ENCODE results near the gene CTDSP2. TPM values are rescaled to one million over a fixed set of nuclear protein-coding genes. Genes with fewer than 3 reads are reported as not detected.

The CTDSP2 gene
- total and polyA plus RNA-seq, 2 donors (not counting 3 experiments of a cell fraction or from before 2014, with no cell fraction given) = 142 to 146 TPM

DNA sequence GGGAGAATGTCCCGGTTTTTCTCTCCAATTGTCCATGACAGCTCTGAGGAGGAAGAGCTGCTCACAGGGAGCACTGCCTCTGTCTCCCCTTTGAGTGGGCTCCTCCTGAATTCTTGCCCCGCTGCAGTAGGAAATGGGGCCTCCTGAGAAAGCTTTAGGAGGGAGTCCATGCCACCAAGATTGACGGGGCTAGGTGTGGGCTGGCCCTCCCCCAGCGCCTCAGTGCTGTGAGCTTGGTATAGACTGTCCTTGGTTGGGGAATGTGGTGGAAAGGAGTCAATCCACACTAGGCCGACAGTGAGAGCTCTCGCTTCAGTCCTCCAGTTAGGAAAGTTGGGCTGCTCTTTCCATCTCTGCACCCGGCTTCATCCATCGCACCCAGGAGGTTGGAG is 23.4 kb upstream of the CTDSP2 start:
- TF ChIP-seq EZH2 (IDR thresholded peaks at IDR 0.05; ENCODE audit: borderline replicate concordance, low read depth, low read length, severe bottlenecking) (no peak), POLR2AphosphoS5 (IDR thresholded peaks at IDR 0.05; ENCODE audit: insufficient read depth, low read depth, low read length) (no peak), JUN (IDR thresholded peaks at IDR 0.05; ENCODE audit: borderline replicate concordance, insufficient read depth, insufficient read length, low read depth) (no peak), MYC (IDR thresholded peaks at IDR 0.05; ENCODE audit: low read depth, low read length) (no peak), POLR2A (IDR thresholded peaks at IDR 0.05; ENCODE audit: low read depth, low read length) (no peak), GATA2 (IDR thresholded peaks at IDR 0.05; ENCODE audit: insufficient read depth, insufficient read length, low read depth, low read length) (no peak)
- TF ChIP-seq, protein P1, sequence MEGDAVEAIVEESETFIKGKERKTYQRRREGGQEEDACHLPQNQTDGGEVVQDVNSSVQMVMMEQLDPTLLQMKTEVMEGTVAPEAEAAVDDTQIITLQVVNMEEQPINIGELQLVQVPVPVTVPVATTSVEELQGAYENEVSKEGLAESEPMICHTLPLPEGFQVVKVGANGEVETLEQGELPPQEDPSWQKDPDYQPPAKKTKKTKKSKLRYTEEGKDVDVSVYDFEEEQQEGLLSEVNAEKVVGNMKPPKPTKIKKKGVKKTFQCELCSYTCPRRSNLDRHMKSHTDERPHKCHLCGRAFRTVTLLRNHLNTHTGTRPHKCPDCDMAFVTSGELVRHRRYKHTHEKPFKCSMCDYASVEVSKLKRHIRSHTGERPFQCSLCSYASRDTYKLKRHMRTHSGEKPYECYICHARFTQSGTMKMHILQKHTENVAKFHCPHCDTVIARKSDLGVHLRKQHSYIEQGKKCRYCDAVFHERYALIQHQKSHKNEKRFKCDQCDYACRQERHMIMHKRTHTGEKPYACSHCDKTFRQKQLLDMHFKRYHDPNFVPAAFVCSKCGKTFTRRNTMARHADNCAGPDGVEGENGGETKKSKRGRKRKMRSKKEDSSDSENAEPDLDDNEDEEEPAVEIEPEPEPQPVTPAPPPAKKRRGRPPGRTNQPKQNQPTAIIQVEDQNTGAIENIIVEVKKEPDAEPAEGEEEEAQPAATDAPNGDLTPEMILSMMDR (IDR thresholded peaks at IDR 0.05; ENCODE audit: extremely low read depth in 1 of 2, insufficient read depth in 1 of 2, low read depth in 1 of 2, low read length in 2 of 2) = no peak
- TF ChIP-seq, protein P2, sequence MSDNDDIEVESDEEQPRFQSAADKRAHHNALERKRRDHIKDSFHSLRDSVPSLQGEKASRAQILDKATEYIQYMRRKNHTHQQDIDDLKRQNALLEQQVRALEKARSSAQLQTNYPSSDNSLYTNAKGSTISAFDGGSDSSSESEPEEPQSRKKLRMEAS (IDR thresholded peaks at IDR 0.05; ENCODE audit: insufficient read depth, insufficient read length) = no peak
- H3K9me3 ChIP-seq (replicated peaks; ENCODE audit: control insufficient read depth, insufficient read depth, low read length) = no peaks in the 10 kb centered on the region
- POLR2A ChIA-PET = no interaction called here
- no peaks in the 10 kb centered on the region for H4K20me1 ChIP-seq (replicated peaks; ENCODE audit: control insufficient read depth, extremely low read depth, insufficient read depth, low read length)
- no peaks in the 10 kb centered on the region for H3K9me1 ChIP-seq (replicated peaks; ENCODE audit: control insufficient read depth, extremely low read depth, insufficient read depth, low read length)
- H3K4me1 ChIP-seq (ENCODE audit: control insufficient read depth, extremely low read depth, insufficient read depth, low read length) = peaks cover under 1% of the 10 kb centered on the region
- H3K27ac ChIP-seq (ENCODE audit: insufficient read depth, low read depth, low read length) = no peak overlapping the region
- dilution Hi-C loops (cut with MboI; ENCODE audit: extremely low pct_ligation_motif_present, low sequenced_read_pairs) = no loop called here
- no TSS peak for BruUV-seq (replicated peaks)
- H3K27me3 ChIP-seq (ENCODE audit: control insufficient read depth in 2 of 2, insufficient read depth in 2 of 2, low read length in 2 of 2) = no peaks in the 10 kb centered on the region
- CTCF ChIA-PET = interaction anchor here (1.4 kb wide), 1 partner anchor 27 kb away, joined by 3 read pairs; no protein-coding TSS in a partner anchor
- no peak overlapping the region for H3K9ac ChIP-seq (replicated peaks; ENCODE audit: extremely low read depth, insufficient read depth, low read length)
- DNase-seq (ENCODE audit: low read depth, low spot score) (no peak), FAIRE-seq (no peak)
- no peak overlapping the region for H3K4me3 ChIP-seq (replicated peaks in 1 of 3; ENCODE audit: insufficient read depth in 1 of 3, low read depth in 1 of 3, low read length in 3 of 3)
- H3K36me3 ChIP-seq (ENCODE audit: control insufficient read depth in 2 of 2, extremely low read depth in 1 of 2, insufficient read depth in 2 of 2, low read length in 2 of 2) = no peaks in the 10 kb centered on the region
- H3K4me2 ChIP-seq (ENCODE audit: insufficient read depth, low read length) = no peak overlapping the region
- intact Hi-C loops (cut with micrococcal nuclease) = no loop called here
- H2AFZ ChIP-seq (ENCODE audit: low read depth, low read length) = no peak overlapping the region
- H3K79me2 ChIP-seq (ENCODE audit: control insufficient read depth, insufficient read depth, low read length) = no peaks in the 10 kb centered on the region
